Activated CD8-positive, alpha-beta memory T cell treated with anti-CD3 and anti-CD28 coated beads, Interleukin-2, amount 10 ng/mL, durations not matched to agents 7 days and 5 days (primary cell): ENCODE results near the gene GABARAPL1. TPM values are rescaled to one million over a fixed set of nuclear protein-coding genes. Genes with fewer than 3 reads are reported as not detected.
"Not testable (repeated sequence)": the region's sequence is repeated elsewhere in the genome, so short reads cannot be mapped to it uniquely, and the experiment has no call there.

Source experiments
- ATAC-seq: fragments of 150-1000 bp; cut with Tn5 transposase; one replicate; pipeline ENCODE4 v1.10.0; 2021; ENCODE audit warnings: moderate library complexity
- CTCF ChIA-PET: fragments of 350-600 bp; sonication (Branson Sonifier 250); formaldehyde crosslinking; loops from one replicate; lab custom pipeline; 2021; ENCODE audit warnings: antibody characterized with exemption; lab: Charles Lee
- DNase-seq: peaks from one replicate; pipeline ENCODE4 v3.0.0-alpha.2; 2020
- H3K27ac Mint-ChIP-seq: one replicate; pipeline ENCODE4 v1.8.0; 2021; ENCODE audit warnings: mild to moderate bottlenecking, mixed read lengths
- H3K27me3 Mint-ChIP-seq: one replicate; pipeline ENCODE4 v1.8.0; 2021; ENCODE audit warnings: mixed read lengths
- H3K36me3 Mint-ChIP-seq: one replicate; pipeline ENCODE4 v1.8.0; 2021; ENCODE audit warnings: mild to moderate bottlenecking, mixed read lengths
- H3K4me1 Mint-ChIP-seq: one replicate; pipeline ENCODE4 v1.8.0; 2021; ENCODE audit warnings: mixed read lengths
- H3K4me3 Mint-ChIP-seq: one replicate; pipeline ENCODE4 v1.8.0; 2021; ENCODE audit warnings: mild to moderate bottlenecking, moderate library complexity, mixed read lengths
- H3K9me3 Mint-ChIP-seq: one replicate; pipeline ENCODE4 v1.8.0; 2022; ENCODE audit warnings: low read depth, mixed read lengths
- total RNA-seq, 2 experiments: library from RNA; stranded (reverse); gene quantifications; one replicate each; pipeline ENCODE4 v1.2.3, GENCODE V29; 2021

GABARAPL1 gene
- total RNA-seq, 2 experiments from 2014 or later: 29.3 to 47.5 TPM

GRCh38 chr12:10225426-10225825, 12.7 kb downstream of the GABARAPL1 start:
- DNase-seq, H3K27me3 Mint-ChIP-seq, H3K4me3 Mint-ChIP-seq, H3K9me3 Mint-ChIP-seq, CTCF ChIA-PET, H3K27ac Mint-ChIP-seq, ATAC-seq: not testable (repeated sequence)
- peaks cover 18% of the 10 kb centered on the region for H3K4me1 Mint-ChIP-seq
- peaks cover 53% of the 10 kb centered on the region for H3K36me3 Mint-ChIP-seq

- H3K36me3 Mint-ChIP-seq: peaks cover 47% of the 10 kb centered on the region
- ATAC-seq (no peak), DNase-seq (no peak)
- H3K27ac Mint-ChIP-seq: no peak overlapping the region
- no peak overlapping the region for H3K4me3 Mint-ChIP-seq
- H3K27me3 Mint-ChIP-seq: no peaks in the 10 kb centered on the region
- H3K4me1 Mint-ChIP-seq: peaks cover 14% of the 10 kb centered on the region
- peaks cover 4% of the 10 kb centered on the region for H3K9me3 Mint-ChIP-seq
- CTCF ChIA-PET: interaction anchor here (2.5 kb wide), 1 partner anchor 9 kb away, joined by 7 read pairs; no protein-coding TSS in a partner anchor
These were observed 13.4 kb downstream of the GABARAPL1 start for GRCh38 chr12:10226086-10226485.

- Mint-ChIP-seq H3K9me3 (peaks cover 4% of the 10 kb centered on the region), H3K36me3 (peaks cover 42% of the 10 kb centered on the region), H3K4me1 (peaks cover 14% of the 10 kb centered on the region), H3K27me3 (no peaks in the 10 kb centered on the region), H3K27ac (no peak overlapping the region), H3K4me3 (no peak overlapping the region)
- no peak for DNase-seq
- no peak for ATAC-seq
- CTCF ChIA-PET: interaction anchor here (1.3 to 2.5 kb wide), 3 partner anchors 7 to 11 kb away, joined by 3 to 7 read pairs (median 3); no protein-coding TSS in a partner anchor
These were observed 14.1 kb downstream of the GABARAPL1 start for GRCh38 chr12:10226731-10227130.

- H3K4me1 Mint-ChIP-seq: peaks cover 14% of the 10 kb centered on the region
- no peak overlapping the region for H3K27ac Mint-ChIP-seq
- no peak overlapping the region for H3K4me3 Mint-ChIP-seq
- H3K36me3 Mint-ChIP-seq: peaks cover 35% of the 10 kb centered on the region
- no peak for ATAC-seq
- CTCF ChIA-PET: interaction anchor here (1.1 to 2.5 kb wide), 4 partner anchors 8 to 32 kb away, joined by 3 to 7 read pairs (median 3); no protein-coding TSS in a partner anchor
- DNase-seq: no peak
- H3K27me3 Mint-ChIP-seq: no peaks in the 10 kb centered on the region
- peaks cover 4% of the 10 kb centered on the region for H3K9me3 Mint-ChIP-seq
These were observed 15.0 kb downstream of the GABARAPL1 start for GRCh38 chr12:10227648-10228047.

GRCh38 chr12:10234562-10234961, 21.9 kb downstream of the GABARAPL1 start:
- H3K36me3 Mint-ChIP-seq: peaks cover 47% of the 10 kb centered on the region
- H3K4me3 Mint-ChIP-seq: no peak overlapping the region
- H3K4me1 Mint-ChIP-seq: peaks cover 31% of the 10 kb centered on the region
- peaks cover 18% of the 10 kb centered on the region for H3K9me3 Mint-ChIP-seq
- CTCF ChIA-PET: interaction anchor here (1.3 to 3.7 kb wide), 4 partner anchors 80 to 516 kb away, joined by 3 to 24 read pairs (median 6); no protein-coding TSS in a partner anchor
- no peaks in the 10 kb centered on the region for H3K27me3 Mint-ChIP-seq
- no peak for ATAC-seq
- DNase-seq: no peak
- no peak overlapping the region for H3K27ac Mint-ChIP-seq

GRCh38 chr12:10235761-10236631, 23.3 kb downstream of the GABARAPL1 start:
- peak; percentile 54 for DNase-seq

GRCh38 chr12:10236720-10237119, 24.0 kb downstream of the GABARAPL1 start:
- ATAC-seq: peak; percentile 11
- no peak for DNase-seq
- no peak overlapping the region for H3K4me3 Mint-ChIP-seq
- peak overlapping the region; percentile 88 for H3K27ac Mint-ChIP-seq
- CTCF ChIA-PET: interaction anchor here (0.6 to 3.7 kb wide), 23 partner anchors 9 to 513 kb away, joined by 3 to 24 read pairs (median 6); partner anchors contain the start of gene GABARAPL1
- H3K4me1 Mint-ChIP-seq: peaks cover 45% of the 10 kb centered on the region
- peaks cover 18% of the 10 kb centered on the region for H3K9me3 Mint-ChIP-seq
- no peaks in the 10 kb centered on the region for H3K27me3 Mint-ChIP-seq
- H3K36me3 Mint-ChIP-seq: peaks cover 50% of the 10 kb centered on the region

More at GRCh38 chr12:10235761-10236631, 23.3 kb downstream of the GABARAPL1 start:
- Mint-ChIP-seq H3K4me3 (no peak overlapping the region), H3K36me3 (peaks cover 51% of the 10 kb centered on the region), H3K4me1 (peaks cover 41% of the 10 kb centered on the region), H3K27ac (peak overlapping the region; percentile 88), H3K9me3 (peaks cover 18% of the 10 kb centered on the region), H3K27me3 (no peaks in the 10 kb centered on the region)
- CTCF ChIA-PET: interaction anchor here (0.6 to 3.7 kb wide), 32 partner anchors 9 to 514 kb away, joined by 3 to 24 read pairs (median 5); partner anchors contain the start of gene GABARAPL1
- ATAC-seq: peak; percentile 80

GRCh38 chr12:10238526-10238925, 25.8 kb downstream of the GABARAPL1 start:
- peaks cover 47% of the 10 kb centered on the region for H3K36me3 Mint-ChIP-seq
- H3K4me3 Mint-ChIP-seq: no peak overlapping the region
- CTCF ChIA-PET: no interaction called here
- DNase-seq: no peak
- no peak overlapping the region for H3K27ac Mint-ChIP-seq
- H3K9me3 Mint-ChIP-seq: peaks cover 17% of the 10 kb centered on the region
- H3K27me3 Mint-ChIP-seq: no peaks in the 10 kb centered on the region
- H3K4me1 Mint-ChIP-seq: peaks cover 59% of the 10 kb centered on the region
- ATAC-seq: no peak

GRCh38 chr12:10241290-10241689, 28.6 kb downstream of the GABARAPL1 start:
- Mint-ChIP-seq H3K4me1 (peaks cover 68% of the 10 kb centered on the region), H3K4me3 (no peak overlapping the region)

GRCh38 chr12:10241727-10242126, 29.1 kb downstream of the GABARAPL1 start:
- no peak for ATAC-seq
- H3K4me3 Mint-ChIP-seq: no peak overlapping the region
- CTCF ChIA-PET: no interaction called here

More at GRCh38 chr12:10241290-10241689, 28.6 kb downstream of the GABARAPL1 start:
- ATAC-seq (no peak), DNase-seq (no peak)
- Mint-ChIP-seq H3K9me3 (peaks cover 3% of the 10 kb centered on the region), H3K27ac (peak overlapping the region; percentile 15), H3K36me3 (peaks cover 29% of the 10 kb centered on the region), H3K27me3 (no peaks in the 10 kb centered on the region)
- CTCF ChIA-PET: no interaction called here

GRCh38 chr12:10242539-10242938, 29.9 kb downstream of the GABARAPL1 start:
- Mint-ChIP-seq H3K27me3 (no peaks in the 10 kb centered on the region), H3K36me3 (peaks cover 18% of the 10 kb centered on the region), H3K4me3 (no peak overlapping the region), H3K9me3 (no peaks in the 10 kb centered on the region), H3K27ac (no peak overlapping the region), H3K4me1 (peaks cover 59% of the 10 kb centered on the region)
- CTCF ChIA-PET: interaction anchor here (2.3 kb wide), 1 partner anchor 124 kb away, joined by 6 read pairs; no protein-coding TSS in a partner anchor
- DNase-seq (no peak), ATAC-seq (no peak)

More at GRCh38 chr12:10241727-10242126, 29.1 kb downstream of the GABARAPL1 start:
- Mint-ChIP-seq H3K27ac (no peak overlapping the region), H3K4me1 (peaks cover 63% of the 10 kb centered on the region), H3K36me3 (peaks cover 25% of the 10 kb centered on the region), H3K27me3 (no peaks in the 10 kb centered on the region), H3K9me3 (peaks cover 3% of the 10 kb centered on the region)
- no peak for DNase-seq

- peak; percentile 74 for ATAC-seq
- Mint-ChIP-seq H3K4me1 (peaks cover 64% of the 10 kb centered on the region), H3K36me3 (peaks cover 17% of the 10 kb centered on the region), H3K4me3 (peak overlapping the region; percentile 70), H3K27me3 (no peaks in the 10 kb centered on the region), H3K9me3 (no peaks in the 10 kb centered on the region), H3K27ac (peak overlapping the region; percentile 90)
- DNase-seq: peak; percentile 78
- CTCF ChIA-PET: interaction anchor here (1.2 to 2.5 kb wide), 5 partner anchors 50 to 257 kb away, joined by 3 to 11 read pairs (median 4); no protein-coding TSS in a partner anchor
These were observed 31.3 kb downstream of the GABARAPL1 start for GRCh38 chr12:10243818-10244520.
